Measurements from ENCODE around the gene BDNF.

GRCh38 chr11:27723687-27724086 lies 23.4 kb upstream of the BDNF start:
- TF ChIP-seq CTCF (IDR thresholded peaks at IDR 0.05), result no peak
- no peak for TF ChIP-seq POLR2A (IDR thresholded peaks at IDR 0.05)

Measured in lower leg skin (tissue), 3 donors.